UCSD-AML1 (cell line): ENCODE measurements around the gene SMYD4.
A peak's percentile ranks its signal among the peaks of the same experiment; 100 is the strongest.
"Not testable (repeated sequence)": the region's sequence is repeated elsewhere in the genome, so short reads cannot be mapped to it uniquely, and the experiment has no call there.

ENCODE experiments used
- DNase-seq: peaks from one replicate; lab custom pipeline; 2025; ENCODE audit not compliant: unreplicated experiment; lab: John Stamatoyannopoulos, UW

The SMYD4 gene

DNA sequence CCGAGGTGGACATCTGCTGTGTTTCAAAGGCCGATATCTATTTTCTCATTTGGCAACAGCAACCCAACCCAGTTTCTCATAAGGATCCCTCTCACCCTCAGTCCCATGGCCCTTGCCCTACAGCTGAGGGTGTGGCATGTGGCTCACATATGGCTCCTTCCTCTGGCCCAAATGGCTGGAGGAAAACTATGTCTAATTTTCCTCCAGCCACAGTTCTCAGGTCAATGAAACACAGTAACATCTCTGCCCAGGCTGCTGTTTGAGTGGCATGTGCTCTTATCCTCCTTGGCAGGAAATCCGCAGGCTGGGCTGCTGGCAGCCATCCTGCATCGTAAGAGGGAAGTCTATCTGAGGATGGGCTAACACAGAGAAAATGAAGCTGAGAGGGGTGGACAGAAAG lies 43.8 kb downstream of the SMYD4 start:
- DNase-seq: no peak

DNA sequence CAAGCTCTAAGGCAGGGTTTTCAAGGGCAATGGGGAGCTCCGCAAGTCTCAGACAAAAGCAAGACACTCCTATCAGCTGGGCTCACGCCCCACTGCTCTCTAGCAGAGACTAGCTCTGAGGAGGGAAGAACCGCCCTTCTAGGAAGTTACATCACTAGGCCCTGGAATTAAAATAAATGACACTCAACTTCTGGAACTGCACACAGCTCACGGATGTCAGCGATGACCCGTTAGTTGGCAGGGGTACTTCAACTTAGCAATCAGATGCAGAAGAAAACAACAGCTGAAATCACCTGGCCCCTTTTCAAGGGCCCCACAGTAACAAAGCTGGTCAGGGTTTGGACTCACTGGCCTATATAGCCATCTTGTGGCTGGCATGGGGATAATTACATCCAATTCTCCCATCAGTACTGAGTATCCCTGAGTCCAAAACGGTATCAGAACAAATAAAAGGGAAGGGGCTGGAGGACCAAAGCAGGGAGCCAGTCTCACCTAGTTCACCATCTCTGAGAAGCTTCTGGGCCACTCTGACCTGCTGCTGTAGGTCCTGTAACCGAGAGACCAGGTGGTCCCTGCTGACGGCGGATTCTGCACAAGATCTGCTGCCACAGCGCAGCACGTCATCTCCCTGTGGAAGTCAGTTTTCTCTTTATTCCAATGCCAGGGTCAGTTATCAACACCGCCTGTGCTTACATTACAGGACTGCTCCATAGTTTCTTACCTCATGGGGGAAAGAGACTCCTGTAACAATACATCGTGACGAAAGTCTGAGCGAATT lies 45.7 kb downstream of the SMYD4 start:
- peak; percentile 29 for DNase-seq

DNA sequence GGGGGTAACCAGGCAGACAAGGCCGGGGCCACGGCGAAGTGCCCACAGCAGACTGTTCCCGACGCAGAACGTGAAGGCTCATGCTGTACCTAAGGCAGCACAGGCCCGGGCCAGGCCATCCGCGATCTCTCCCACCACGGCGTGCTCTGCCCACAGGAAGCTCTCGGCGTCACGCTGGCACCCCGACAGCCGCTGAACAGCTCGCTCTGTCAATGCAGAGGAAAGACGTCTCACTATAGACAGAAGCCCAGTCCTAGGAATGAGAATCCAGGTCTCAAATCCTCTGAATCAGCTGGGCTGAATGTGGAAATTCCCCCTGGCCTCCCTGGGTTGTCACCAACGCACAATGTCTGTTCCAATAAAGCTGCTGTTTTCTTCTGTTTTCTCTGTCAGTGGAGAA lies 46.4 kb downstream of the SMYD4 start:
- DNase-seq: no peak

DNA sequence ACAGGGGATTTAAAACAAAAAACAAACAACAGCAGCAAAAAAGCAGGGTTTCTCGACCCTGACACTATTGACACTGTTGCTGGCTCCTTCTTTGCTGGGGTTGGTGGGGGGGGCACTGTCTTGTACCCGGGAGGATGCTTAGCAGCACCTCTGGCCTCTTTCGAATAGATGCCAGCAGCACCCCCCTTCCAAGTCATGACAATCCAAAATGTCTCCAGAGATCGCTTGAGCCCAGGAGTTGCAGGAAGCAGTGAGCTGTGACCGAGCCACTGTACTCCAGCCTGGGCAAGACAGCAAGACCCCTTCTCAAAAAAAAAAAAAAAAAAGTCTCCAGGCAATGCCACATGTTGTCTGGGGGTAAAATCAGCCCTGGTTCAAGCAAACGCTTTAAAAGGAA lies 47.5 kb downstream of the SMYD4 start:
- no peak for DNase-seq

DNA sequence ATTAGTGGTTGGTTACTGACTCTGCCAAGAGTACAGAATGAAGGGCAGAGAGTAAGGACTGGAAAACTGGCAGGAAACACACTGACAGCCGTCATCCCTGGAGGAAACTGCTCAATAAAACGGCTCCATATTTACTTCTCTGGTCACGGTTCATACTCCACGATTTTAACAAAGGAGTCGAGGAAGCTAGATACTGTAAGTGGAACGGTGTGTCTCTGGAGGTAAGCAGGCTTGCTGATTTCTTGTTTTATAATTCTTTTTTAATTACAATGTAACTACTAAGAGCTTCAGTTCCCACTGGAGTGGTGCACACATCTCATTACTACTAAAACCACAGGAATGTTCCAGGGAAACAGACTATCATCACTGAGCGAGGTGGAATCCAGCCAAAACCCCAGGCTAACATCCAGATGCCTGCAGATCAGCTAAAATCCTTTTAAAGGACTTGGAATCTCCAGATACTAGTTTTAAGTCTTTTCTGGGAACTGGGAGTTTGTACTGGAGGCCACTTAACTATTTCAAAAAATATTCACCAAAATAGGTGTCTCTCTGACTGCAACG lies 50.1 kb downstream of the SMYD4 start:
- DNase-seq: no peak

DNA sequence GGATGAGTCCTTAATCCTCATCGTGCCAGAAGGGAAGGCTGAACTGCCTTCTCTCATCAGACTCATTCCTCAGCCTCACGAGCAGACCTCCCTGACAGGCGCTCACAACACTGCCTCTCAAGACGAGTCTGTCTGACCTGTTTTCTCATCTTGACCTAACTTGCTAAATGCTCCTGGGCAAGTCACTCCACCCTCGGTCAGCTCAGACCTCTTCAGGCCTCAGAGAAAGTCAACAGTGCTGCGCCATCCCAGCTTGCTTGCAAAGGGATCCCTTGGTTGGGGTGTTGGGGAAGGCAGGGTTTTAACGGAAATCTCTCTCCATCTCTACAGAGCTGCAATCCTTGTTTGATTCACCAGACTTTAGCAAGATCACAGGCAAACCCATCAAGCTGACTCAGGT lies 52.8 kb downstream of the SMYD4 start:
- no peak for DNase-seq

DNA sequence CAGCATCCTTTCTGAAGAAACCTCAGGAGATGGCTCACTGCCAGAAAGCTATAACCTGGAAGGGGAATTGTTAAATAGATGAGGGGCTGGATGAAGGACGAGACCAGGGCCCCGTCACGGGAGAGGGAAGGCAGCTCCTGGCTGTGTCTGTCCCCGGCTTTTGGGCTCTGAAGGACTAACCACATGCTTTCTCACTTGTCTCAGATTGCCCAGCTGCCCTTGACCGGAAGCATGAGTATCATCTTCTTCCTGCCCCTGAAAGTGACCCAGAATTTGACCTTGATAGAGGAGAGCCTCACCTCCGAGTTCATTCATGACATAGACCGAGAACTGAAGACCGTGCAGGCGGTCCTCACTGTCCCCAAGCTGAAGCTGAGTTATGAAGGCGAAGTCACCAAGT lies 53.4 kb downstream of the SMYD4 start:
- no peak for DNase-seq

DNA sequence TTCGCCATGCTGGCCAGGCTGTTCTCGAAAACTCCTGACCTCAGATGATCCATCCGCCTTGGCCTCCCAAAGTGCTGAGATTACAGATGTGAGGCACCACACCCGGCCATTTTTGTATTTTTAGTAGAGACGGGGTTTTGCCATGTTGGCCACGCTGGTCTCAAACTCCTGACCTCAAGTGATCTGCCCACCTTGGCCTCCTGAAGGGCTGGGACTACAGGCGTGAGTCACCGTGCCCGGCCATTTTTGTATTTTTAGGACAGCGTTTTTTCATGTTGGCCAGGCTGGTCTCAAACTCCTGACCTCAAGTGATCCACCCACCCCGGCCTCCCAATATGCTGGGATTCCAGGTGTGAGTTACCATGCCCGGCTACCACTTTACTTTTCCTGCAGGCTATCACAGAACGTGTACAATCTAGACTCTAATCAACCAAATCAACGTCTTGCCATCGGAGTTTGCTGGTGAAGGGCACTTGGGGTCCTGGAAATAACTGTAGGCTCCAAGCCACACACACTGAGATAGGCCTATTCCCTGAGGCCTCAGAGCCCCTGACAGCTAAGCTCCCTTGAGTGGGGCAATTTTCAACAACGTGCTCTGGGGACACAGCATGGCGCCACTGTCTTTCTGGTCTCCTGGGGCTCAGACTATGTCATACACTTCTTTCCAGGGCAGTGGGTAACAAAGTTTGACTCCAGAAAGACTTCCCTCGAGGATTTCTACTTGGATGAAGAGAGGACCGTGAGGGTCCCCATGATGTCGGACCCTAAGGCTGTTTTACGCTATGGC lies 55.1 kb downstream of the SMYD4 start:
- no peak for DNase-seq

DNA sequence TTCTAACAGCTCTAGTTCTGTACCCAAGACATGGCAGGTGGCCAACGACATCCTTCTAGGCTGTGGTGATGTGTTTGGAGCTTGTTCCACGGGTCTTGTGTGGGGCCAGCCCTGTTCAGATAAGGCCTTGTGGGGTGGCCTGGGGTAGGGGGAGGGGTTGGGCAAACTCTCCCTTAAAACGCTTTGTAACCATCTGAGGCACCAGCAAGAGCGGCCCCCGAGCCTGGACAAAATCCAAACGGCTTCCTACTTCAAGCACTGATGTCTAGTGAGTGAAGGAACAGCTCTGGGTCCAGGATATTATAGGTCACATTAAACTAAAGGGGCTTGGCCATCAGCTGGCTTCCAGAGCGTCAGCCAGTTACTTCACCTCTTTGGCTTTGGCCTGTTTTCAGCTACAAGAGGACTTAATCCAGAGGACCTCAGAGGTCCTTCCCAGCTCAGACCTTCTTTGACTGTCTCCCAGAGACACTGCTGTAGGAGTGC lies 56.0 kb downstream of the SMYD4 start:
- no peak for DNase-seq

DNA sequence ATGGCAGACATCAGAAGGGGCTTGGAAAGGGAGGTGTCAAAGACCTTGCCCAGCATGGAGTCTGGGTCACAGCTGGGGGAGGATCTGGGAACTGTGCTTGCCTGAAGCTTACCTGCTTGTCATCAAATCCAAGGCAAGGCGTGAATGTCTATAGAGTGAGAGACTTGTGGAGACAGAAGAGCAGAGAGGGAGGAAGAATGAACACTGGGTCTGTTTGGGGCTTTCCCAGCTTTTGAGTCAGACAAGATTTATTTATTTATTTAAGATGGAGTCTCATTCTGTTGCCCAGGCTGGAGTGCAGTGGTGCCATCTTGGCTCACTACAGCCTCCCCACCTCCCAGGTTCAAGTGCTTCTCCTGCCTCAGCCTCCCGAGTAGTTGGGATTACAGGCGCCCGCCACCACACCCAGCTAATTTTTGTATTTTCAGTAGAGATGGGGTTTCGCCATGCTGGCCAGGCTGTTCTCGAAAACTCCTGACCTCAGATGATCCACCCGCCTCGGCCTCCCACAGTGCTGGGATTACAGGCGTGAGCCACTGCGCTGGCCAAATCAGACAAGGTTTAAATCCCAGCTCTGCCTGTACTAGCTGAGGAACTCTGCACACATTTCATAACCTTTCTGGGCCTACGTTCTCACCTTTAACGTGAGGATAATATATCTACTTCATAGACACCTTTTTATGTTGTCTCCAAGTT lies 56.6 kb downstream of the SMYD4 start:
- not testable (repeated sequence) for DNase-seq

DNA sequence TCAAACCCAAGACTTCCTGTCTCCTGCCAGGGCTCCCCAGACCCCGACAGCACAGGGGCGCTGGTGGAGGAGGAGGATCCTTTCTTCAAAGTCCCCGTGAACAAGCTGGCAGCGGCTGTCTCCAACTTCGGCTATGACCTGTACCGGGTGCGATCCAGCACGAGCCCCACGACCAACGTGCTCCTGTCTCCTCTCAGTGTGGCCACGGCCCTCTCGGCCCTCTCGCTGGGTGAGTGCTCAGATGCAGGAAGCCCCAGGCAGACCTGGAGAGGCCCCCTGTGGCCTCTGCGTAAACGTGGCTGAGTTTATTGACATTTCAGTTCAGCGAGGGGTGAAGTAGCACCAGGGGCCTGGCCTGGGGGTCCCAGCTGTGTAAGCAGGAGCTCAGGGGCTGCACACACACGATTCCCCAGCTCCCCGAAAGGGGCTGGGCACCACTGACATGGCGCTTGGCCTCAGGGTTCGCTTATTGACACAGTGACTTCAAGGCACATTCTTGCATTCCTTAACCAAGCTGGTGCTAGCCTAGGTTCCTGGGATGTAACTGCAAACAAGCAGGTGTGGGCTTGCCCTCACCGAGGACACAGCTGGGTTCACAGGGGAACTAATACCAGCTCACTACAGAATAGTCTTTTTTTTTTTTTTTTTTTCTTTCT lies 59.8 kb downstream of the SMYD4 start:
- no peak for DNase-seq

DNA sequence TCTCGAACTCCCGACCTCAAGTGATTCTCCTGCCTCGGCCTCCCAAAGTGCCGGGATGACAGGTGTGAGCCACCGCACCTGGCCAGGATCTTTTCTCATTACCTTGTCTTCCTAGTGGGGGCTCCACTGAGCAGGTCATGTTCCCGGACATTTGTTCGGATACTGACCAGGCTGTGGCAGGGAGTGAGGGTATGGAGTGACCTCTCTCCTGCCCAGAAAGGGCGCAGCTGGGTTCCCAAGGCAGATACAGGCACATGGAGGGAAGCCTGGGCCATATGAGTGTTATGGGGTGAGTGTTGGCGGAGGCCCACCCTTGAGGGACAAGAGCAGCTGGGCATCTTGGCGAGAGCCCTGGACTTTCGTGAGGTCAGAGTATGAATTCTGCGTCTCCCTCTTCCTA lies 62.3 kb downstream of the SMYD4 start:
- no peak for DNase-seq

DNA sequence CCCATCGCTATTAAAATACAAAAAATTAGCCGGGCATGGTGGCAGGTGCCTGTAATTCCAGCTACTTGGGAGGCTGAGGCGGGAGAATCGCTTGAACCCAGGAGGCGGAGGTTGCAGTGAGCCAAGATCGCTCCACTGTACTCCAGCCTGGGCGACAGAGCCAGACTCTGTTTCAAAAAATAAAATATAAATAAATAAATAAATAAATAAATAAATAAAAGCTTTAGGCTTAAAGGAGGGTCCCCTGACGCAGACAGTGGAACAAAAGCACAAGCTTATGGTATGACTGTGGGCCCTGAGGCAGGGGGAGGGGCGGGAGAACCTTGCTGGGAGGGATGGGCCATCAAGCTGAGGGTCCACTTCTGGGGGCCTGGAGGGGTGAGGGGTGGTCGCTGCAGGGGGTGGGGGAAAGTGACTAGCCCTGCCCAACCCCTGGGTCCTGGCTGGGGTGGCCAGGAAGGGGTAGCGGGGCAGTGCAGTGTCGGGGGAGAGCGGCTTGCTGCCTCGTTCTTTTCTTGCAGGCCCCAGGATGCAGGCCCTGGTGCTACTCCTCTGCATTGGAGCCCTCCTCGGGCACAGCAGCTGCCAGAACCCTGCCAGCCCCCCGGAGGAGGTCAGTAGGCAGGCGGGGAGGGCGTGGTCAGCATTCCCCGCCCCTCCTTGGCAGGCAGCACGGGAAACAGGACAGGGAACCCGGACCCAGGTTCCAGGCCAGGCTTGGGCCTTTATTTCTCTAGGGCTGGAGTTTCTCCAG lies 63.1 kb downstream of the SMYD4 start:
- DNase-seq: no peak

DNA sequence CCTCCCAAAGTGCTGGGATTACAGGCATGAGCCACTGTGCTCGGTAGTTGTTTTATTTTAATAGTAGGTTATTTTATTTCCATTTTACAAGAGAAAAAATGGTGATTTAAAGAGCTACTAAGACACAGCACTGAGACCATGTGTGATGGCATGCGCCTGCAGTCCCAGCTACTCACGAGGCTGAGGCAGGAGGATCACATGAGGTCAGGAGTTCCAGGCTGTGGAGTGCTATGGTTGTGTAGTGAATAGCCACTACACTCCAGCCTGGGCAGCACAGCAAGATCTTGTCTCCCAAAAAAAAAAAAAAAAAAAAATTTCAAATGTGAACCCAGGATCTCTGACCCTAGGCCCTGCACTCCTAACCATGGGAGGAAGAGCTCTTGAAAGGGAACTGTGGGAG lies 64.1 kb downstream of the SMYD4 start:
- DNase-seq: no peak

DNA sequence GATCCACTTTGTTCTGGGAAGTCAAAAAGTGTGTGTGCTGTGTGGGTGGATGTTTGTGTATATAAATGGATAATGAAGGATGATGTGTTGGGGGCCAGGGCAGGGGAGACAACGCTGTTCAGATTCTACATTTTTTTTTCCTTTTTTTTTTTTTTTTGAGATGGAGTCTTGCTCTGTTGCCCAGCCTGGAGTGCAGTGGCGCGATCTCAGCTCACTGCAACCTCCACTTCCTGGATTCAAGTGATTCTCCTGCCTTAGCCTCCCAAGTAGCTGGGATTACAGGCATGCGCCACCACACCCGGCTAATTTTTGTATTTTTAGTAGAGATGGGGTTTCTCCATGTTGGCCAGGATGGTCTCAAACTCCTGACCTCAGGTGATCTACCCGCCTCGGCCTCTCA lies 65.0 kb downstream of the SMYD4 start:
- not testable (repeated sequence) for DNase-seq

DNA sequence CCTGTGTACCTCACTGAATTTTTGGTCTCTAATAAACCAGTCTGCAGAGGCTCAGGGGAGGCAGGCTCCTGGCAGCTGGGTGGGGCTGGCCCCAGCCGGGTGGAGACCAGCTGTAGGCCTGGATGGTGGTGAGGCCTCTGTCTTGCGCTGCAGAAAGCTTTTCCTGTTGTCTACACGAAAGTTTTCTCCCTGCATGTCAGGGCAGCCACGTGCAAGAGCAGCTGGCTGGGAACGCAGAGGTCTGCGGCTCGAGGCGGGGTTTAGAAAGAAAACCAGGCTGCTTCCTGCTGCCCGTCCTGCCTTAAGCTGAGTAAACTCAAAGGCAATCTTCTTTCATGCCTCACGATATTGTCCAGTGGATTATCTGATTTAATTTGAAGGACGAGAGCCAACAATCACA lies 65.4 kb downstream of the SMYD4 start:
- DNase-seq: peak; percentile 76

DNA sequence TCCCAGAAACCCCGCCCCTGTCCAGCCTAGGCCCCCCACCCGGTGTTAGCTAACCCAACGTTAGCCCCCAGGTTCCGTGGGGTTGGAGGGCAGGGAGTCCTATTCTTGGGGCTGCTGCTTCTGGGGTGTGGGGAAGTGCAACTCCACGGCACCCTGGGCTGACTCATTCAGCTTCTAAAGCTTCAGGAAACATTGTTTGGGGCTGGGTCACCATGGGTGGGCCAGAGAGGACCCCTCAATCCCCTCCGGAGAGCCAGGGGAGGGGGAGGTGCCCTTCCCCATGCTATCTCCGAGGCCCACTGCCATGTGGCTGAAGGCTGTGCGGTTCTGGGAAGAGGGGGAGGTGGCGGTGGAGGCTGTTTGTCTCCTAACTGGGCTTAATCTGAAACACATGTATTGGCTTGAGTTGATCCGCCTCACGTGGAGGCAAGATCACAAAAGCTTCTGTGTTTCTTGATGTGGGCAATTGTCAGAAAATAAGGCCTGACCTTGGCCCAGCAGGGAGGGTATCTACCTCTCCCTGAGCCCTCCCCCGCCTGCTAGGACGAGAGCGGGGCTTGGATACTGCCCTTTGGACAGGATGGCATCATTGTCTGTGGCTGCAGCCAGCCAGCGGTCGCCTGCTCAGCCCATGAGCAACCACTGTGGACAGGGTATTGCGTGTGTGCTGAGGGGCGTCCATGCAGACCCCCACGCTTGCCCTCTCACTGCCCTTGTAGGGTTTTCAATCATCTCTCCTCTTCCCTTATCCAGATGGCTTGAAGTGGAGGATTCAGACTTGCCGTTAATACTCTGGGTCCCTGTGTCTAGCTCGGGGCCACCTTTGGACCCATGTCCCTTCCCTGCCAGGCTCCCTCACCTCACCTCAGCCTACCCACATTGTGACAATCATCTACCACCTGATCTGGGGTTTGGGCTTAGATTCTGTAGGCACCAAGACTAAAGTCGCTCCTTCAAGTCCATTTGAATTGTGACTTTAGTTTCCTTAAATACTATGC lies 66.5 kb downstream of the SMYD4 start:
- peak; percentile 31 for DNase-seq

DNA sequence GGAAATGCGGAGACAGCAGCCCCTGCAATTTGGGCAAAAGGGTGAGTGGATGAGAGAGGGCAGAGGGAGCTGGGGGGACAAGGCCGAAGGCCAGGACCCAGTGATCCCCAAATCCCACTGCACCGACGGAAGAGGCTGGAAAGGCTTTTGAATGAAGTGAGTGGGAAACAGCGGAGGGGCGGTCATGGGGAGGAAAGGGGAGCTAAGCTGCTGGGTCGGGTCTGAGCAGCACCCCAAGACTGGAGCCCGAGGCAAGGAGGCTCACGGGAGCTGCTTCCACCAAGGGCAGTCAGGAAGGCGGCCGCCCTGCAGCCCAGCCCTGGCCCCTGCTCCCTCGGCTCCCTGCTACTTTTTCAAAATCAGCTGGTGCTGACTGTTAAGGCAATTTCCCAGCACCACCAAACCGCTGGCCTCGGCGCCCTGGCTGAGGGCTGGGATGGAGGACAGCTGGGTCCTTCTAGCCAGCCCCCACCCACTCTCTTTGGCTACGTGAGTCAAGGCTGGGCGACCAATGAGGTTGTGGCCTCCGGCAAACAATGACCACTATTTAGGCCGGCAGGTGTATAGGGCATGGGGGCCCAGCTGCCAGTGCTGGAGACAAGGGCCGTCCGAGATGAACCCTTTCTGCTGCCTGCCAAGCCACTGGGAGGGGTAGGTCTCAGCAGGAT lies 67.3 kb downstream of the SMYD4 start:
- DNase-seq: no peak
